ENCODE results near the gene WDR76. TPM values are rescaled to one million over a fixed set of nuclear protein-coding genes. Genes with fewer than 3 reads are reported as not detected.

The WDR76 gene
- polyA plus RNA-seq, 1 of the 3 experiments (the other 2 are of a cell fraction): 1.8 TPM

- TF ChIP-seq REST (IDR thresholded peaks at IDR 0.05; ENCODE audit: low read depth, low read length): no peak
- no peak for TF ChIP-seq ZBTB33 (IDR thresholded peaks at IDR 0.05; ENCODE audit: borderline replicate concordance, low read depth)
- TF ChIP-seq JUND (IDR thresholded peaks at IDR 0.05): no peak
These were observed 56.8 kb downstream of the WDR76 start (continued) for GRCh38 chr15:43883571-43883970.

GRCh38 chr15:43886558-43886957 lies 59.8 kb downstream of the WDR76 start:
- H3K36me3 ChIP-seq (replicated peaks in 1 of 2; ENCODE audit: control insufficient read depth in 1 of 2, insufficient read depth in 2 of 2, low read length in 1 of 2): peaks cover 25 to 79% of the 10 kb centered on the region in 2 experiments
- H3K27ac ChIP-seq (ENCODE audit: low read depth in 2 of 2, low read length in 1 of 2): no peak overlapping the region
- no peak overlapping the region for H3K4me3 ChIP-seq (ENCODE audit: low read depth in 2 of 2, low read length in 1 of 2)
- no peaks in the 10 kb centered on the region for H3K27me3 ChIP-seq (ENCODE audit: insufficient read depth)
- H3K9me3 ChIP-seq: no peaks in the 10 kb centered on the region
- H2AFZ ChIP-seq (ENCODE audit: low read depth): no peak overlapping the region
- no peak for DNase-seq
- H3K4me2 ChIP-seq: no peak overlapping the region
- H3F3A ChIP-seq (replicated peaks; ENCODE audit: insufficient read depth): no peaks in the 10 kb centered on the region
- H4K20me1 ChIP-seq (ENCODE audit: insufficient read depth): no peaks in the 10 kb centered on the region
- H3K9ac ChIP-seq: no peak overlapping the region
- H3K9me2 ChIP-seq: no peaks in the 10 kb centered on the region
- CTCF ChIA-PET: interaction anchor here (0.7 to 3.4 kb wide), 4 partner anchors 14 to 333 kb away, joined by 3 to 15 read pairs (median 4); no protein-coding TSS in a partner anchor
- POLR2A ChIA-PET: no interaction called here
- WGBS (ENCODE audit: low lambda C conversion rate): 100% methylated on average over 4 of the region's 4 CpGs
- H3K4me1 ChIP-seq (ENCODE audit: control insufficient read depth in 1 of 2, insufficient read depth in 2 of 2, low read depth in 1 of 2, low read length in 1 of 2): no peaks in the 10 kb centered on the region; a peak in 1 of 4 replicates
- TF ChIP-seq SIN3A (IDR thresholded peaks at IDR 0.05; ENCODE audit: borderline replicate concordance, low read depth, low read length) (no peak), FOXM1 (IDR thresholded peaks at IDR 0.05; ENCODE audit: low read depth) (no peak), MXI1 (IDR thresholded peaks at IDR 0.05; ENCODE audit: low read depth, low read length) (no peak), MAX (IDR thresholded peaks at IDR 0.05; ENCODE audit: low read depth) (no peak), YY1 (IDR thresholded peaks at IDR 0.05; ENCODE audit: low read depth) (no peak), JUND (IDR thresholded peaks at IDR 0.05) (no peak), FOSL2 (IDR thresholded peaks at IDR 0.05; ENCODE audit: borderline replicate concordance, low read depth) (no peak), SMC3 (IDR thresholded peaks at IDR 0.05; ENCODE audit: low read depth, low read length) (no peak), RCOR1 (IDR thresholded peaks at IDR 0.05; ENCODE audit: low read length) (no peak)
- no peaks in the 10 kb centered on the region for H3K79me2 ChIP-seq (ENCODE audit: insufficient read depth)

All from SK-N-SH (cell line).